ENCODE results near the gene SHFL. TPM values are rescaled to one million over a fixed set of nuclear protein-coding genes. Genes with fewer than 3 reads are reported as not detected.

Gene SHFL
- total RNA-seq, 1 donor from 2014 or later, result 2.2 TPM

- H3K27ac Mint-ChIP-seq, result no peak overlapping the region
- no peaks in the 10 kb centered on the region for H3K9me3 Mint-ChIP-seq (ENCODE audit: low read depth)
- H3K36me3 Mint-ChIP-seq (ENCODE audit: insufficient read depth), result peaks cover 8% of the 10 kb centered on the region
- H3K4me1 Mint-ChIP-seq (ENCODE audit: low read depth), result no peaks in the 10 kb centered on the region
- no peaks in the 10 kb centered on the region for H3K27me3 Mint-ChIP-seq
- TF ChIP-seq CTCF (IDR thresholded peaks at IDR 0.05; ENCODE audit: unreplicated experiment), result no peak
- DNase-seq (ENCODE audit: low spot score, unreplicated experiment), result no peak
- no peak overlapping the region for H3K4me3 Mint-ChIP-seq (ENCODE audit: low read depth)
Measured at GRCh38 chr19:10139952-10140351, 53.8 kb downstream of the SHFL start.

- Mint-ChIP-seq H3K27me3 (no peaks in the 10 kb centered on the region), H3K9me3 (ENCODE audit: low read depth) (no peaks in the 10 kb centered on the region), H3K36me3 (ENCODE audit: insufficient read depth) (peaks cover 14% of the 10 kb centered on the region), H3K4me3 (ENCODE audit: low read depth) (no peak overlapping the region), H3K27ac (no peak overlapping the region), H3K4me1 (ENCODE audit: low read depth) (no peaks in the 10 kb centered on the region)
- no peak for DNase-seq (ENCODE audit: low spot score, unreplicated experiment)
- no peak for TF ChIP-seq CTCF (IDR thresholded peaks at IDR 0.05; ENCODE audit: unreplicated experiment)
Measured at GRCh38 chr19:10141479-10141878, 55.4 kb downstream of the SHFL start.

- H3K9me3 Mint-ChIP-seq (ENCODE audit: low read depth), result no peaks in the 10 kb centered on the region
Measured at GRCh38 chr19:10141973-10142372, 55.9 kb downstream of the SHFL start.

More at GRCh38 chr19:10141973-10142372, 55.9 kb downstream of the SHFL start:
- Mint-ChIP-seq H3K4me1 (ENCODE audit: low read depth) (no peaks in the 10 kb centered on the region), H3K27me3 (no peaks in the 10 kb centered on the region), H3K36me3 (ENCODE audit: insufficient read depth) (peaks cover 13% of the 10 kb centered on the region), H3K27ac (no peak overlapping the region), H3K4me3 (ENCODE audit: low read depth) (no peak overlapping the region)
- no peak for DNase-seq (ENCODE audit: low spot score, unreplicated experiment)
- TF ChIP-seq CTCF (IDR thresholded peaks at IDR 0.05; ENCODE audit: unreplicated experiment), result no peak

Small RNA genes lying within 50 kb of the gene (microRNA-seq; reads per million reads assigned to microRNA genes)
- not detected for gene MIR5589 (ENCODE audit: borderline number of aligned reads, unreplicated experiment)

Other genes with a start within 250 kb of the SHFL start
- 55.0 and 57.9 TPM in 2 replicates for gene OLFM2, start 149.8 kb upstream of the SHFL start, total RNA-seq
- gene COL5A3, start 75.8 kb upstream of the SHFL start, total RNA-seq, result 0.05 TPM in 1 of 2 replicates, not detected in the other
- gene RDH8, start 72.8 kb upstream of the SHFL start, total RNA-seq, result not detected in 2 replicates
- gene ANGPTL6, start 16.4 kb downstream of the SHFL start, total RNA-seq, result not detected in 2 replicates
- gene PPAN, start 20.0 kb downstream of the SHFL start, total RNA-seq, result 51.5 and 54.8 TPM in 2 replicates
- 20.5 and 23.7 TPM in 2 replicates for gene P2RY11, start 25.4 kb downstream of the SHFL start, total RNA-seq
- 216 and 220 TPM in 2 replicates for gene EIF3G, start 33.6 kb downstream of the SHFL start, total RNA-seq
- gene DNMT1, start 108.6 kb downstream of the SHFL start, total RNA-seq, result 150 TPM in 2 replicates
- 17.9 and 19.2 TPM in 2 replicates for gene S1PR2, start 145.0 kb downstream of the SHFL start, total RNA-seq
- gene MRPL4, start 165.9 kb downstream of the SHFL start, total RNA-seq, result 51.7 and 52.9 TPM in 2 replicates
- gene ICAM1, start 184.8 kb downstream of the SHFL start, total RNA-seq, result 0.17 and 0.20 TPM in 2 replicates
- not detected in 2 replicates for gene ICAM4, start 200.6 kb downstream of the SHFL start, total RNA-seq
- not detected in 2 replicates for gene ICAM5, start 203.6 kb downstream of the SHFL start, total RNA-seq
- 20.0 and 26.8 TPM in 2 replicates for gene ZGLP1, start 223.5 kb downstream of the SHFL start, total RNA-seq
- 23.2 and 24.7 TPM in 2 replicates for gene FDX2, start 229.7 kb downstream of the SHFL start, total RNA-seq
- 50.5 and 53.4 TPM in 2 replicates for gene RAVER1, start 247.2 kb downstream of the SHFL start, total RNA-seq